HepG2 (cell line): Measurements from ENCODE around the gene SOAT1. TPM values are rescaled to one million over a fixed set of nuclear protein-coding genes. Genes with fewer than 3 reads are reported as not detected.

Source experiments
- AKNA ChIP-seq: sonication (generic); formaldehyde crosslinking; IDR thresholded peaks from 2 replicates; pipeline ENCODE4 v1.4.0; 2020; ENCODE audit warnings: missing genetic modification reagents, borderline replicate concordance
- CERS6 ChIP-seq: sonication (generic); formaldehyde crosslinking; IDR thresholded peaks from 2 replicates; pipeline ENCODE4 v1.5.0; 2020; ENCODE audit warnings: missing genetic modification reagents
- GTF3A ChIP-seq: sonication (generic); formaldehyde crosslinking; conservative IDR thresholded peaks from 2 replicates; pipeline ENCODE4 v1.4.0; 2020; ENCODE audit warnings: mild to moderate bottlenecking, missing genetic modification reagents
- MTA1 ChIP-seq: sonication (generic); formaldehyde crosslinking; IDR thresholded peaks from 2 replicates; pipeline ENCODE4 v1.4.0; 2020; ENCODE audit warnings: missing genetic modification reagents, mild to moderate bottlenecking, borderline replicate concordance
- PLRG1 ChIP-seq: fragments of 450-650 bp; conservative IDR thresholded peaks from 2 replicates; pipeline ENCODE4 v1.6.1; 2016
- PLSCR1 ChIP-seq: sonication (generic); formaldehyde crosslinking; IDR thresholded peaks from 2 replicates; pipeline ENCODE4 v1.5.0; 2020; ENCODE audit warnings: missing genetic modification reagents, mild to moderate bottlenecking, borderline replicate concordance
- RARA ChIP-seq: IDR thresholded peaks from 2 replicates; pipeline ENCODE4 v1.6.1; 2016; ENCODE audit warnings: missing genetic modification reagents, missing compliant biosample characterization
- SMAD1 ChIP-seq: sonication (generic); formaldehyde crosslinking; IDR thresholded peaks from 2 replicates; pipeline ENCODE4 v1.4.0; 2020; ENCODE audit warnings: missing genetic modification reagents, low read depth, mild to moderate bottlenecking, borderline replicate concordance
- TOPORS ChIP-seq: sonication (generic); formaldehyde crosslinking; IDR thresholded peaks from 2 replicates; pipeline ENCODE4 v1.8.0; 2023; ENCODE audit warnings: mild to moderate bottlenecking, missing genetic modification reagents
- ZFYVE20 ChIP-seq: sonication (generic); formaldehyde crosslinking; IDR thresholded peaks from 2 replicates; pipeline ENCODE4 v1.8.0; 2023; ENCODE audit warnings: low read depth, mild to moderate bottlenecking, moderate library complexity, missing genetic modification reagents, borderline replicate concordance
- ZNF367 ChIP-seq: sonication (generic); formaldehyde crosslinking; IDR thresholded peaks from 2 replicates; pipeline ENCODE4 v1.4.0; 2020; ENCODE audit warnings: missing genetic modification reagents, borderline replicate concordance
- ZNF549 ChIP-seq: sonication (generic); formaldehyde crosslinking; IDR thresholded peaks from 2 replicates; pipeline ENCODE4 v1.5.0; 2020; ENCODE audit warnings: missing genetic modification reagents
- ZNF839 ChIP-seq: sonication (generic); formaldehyde crosslinking; IDR thresholded peaks from 2 replicates; pipeline ENCODE4 v1.4.0; 2020; ENCODE audit warnings: missing genetic modification reagents, mild to moderate bottlenecking, borderline replicate concordance
- polyA plus RNA-seq, 8 experiments: library from polyadenylated mRNA; depleted of rRNA in 3 of 8; stranded (reverse) in 7 of 8; unstranded in 1 of 8; fragments of >200 nt; fragmentation: Illumina TruSeq in 4 of 8; extraction: Trizol in 4 of 8; gene quantifications; 2 replicates each; pipeline versions ENCODE4 v1.2.1 to v1.2.3, GENCODE V29; 2011 to 2016; ENCODE audit warnings: low read depth in 4 of 8, missing spikeins in 1 of 8, mixed read lengths in 1 of 8; ENCODE audit not compliant: insufficient read depth in 1 of 8
- total RNA-seq, 5 experiments: library from RNA; depleted of rRNA; stranded (reverse); fragments of >200 nt; fragmentation: Illumina TruSeq; extraction: Trizol; gene quantifications; 2 replicates each; pipeline ENCODE4 v1.2.3, GENCODE V29; 2016; ENCODE audit warnings: low read depth in 1 of 5
- TF ChIP-seq, protein P1 (sequence below): sonication (generic); formaldehyde crosslinking; IDR thresholded peaks from 2 replicates; pipeline ENCODE4 v1.4.0; 2020; ENCODE audit warnings: missing genetic modification reagents, borderline replicate concordance
- TF ChIP-seq, protein P2 (sequence below): sonication (generic); formaldehyde crosslinking; IDR thresholded peaks from 2 replicates; pipeline ENCODE4 v1.9.0; 2021; ENCODE audit warnings: missing genetic modification reagents, borderline replicate concordance

Gene SOAT1
- total and polyA plus RNA-seq, 2 of the 13 experiments (the other 11 are each of a cell fraction or from before 2014, with no cell fraction given) = 22.3 to 52.0 TPM

- TF ChIP-seq CERS6 (CRISPR knock-in tag) (no peak), TOPORS (no peak; the same call in 1 of the 2 replicates), MTA1 (peak; percentile 59; the same call in 1 of the 2 replicates), RARA (CRISPR knock-in tag) (no peak), ZNF839 (CRISPR knock-in tag) (no peak), ZNF367 (CRISPR knock-in tag) (no peak), PLSCR1 (CRISPR knock-in tag) (no peak), SMAD1 (CRISPR knock-in tag) (no peak), ZNF549 (CRISPR knock-in tag) (no peak), AKNA (no peak), ZFYVE20 (CRISPR knock-in tag) (no peak), PLRG1 (no peak), GTF3A (CRISPR knock-in tag) (no peak)
- TF ChIP-seq, protein P1, sequence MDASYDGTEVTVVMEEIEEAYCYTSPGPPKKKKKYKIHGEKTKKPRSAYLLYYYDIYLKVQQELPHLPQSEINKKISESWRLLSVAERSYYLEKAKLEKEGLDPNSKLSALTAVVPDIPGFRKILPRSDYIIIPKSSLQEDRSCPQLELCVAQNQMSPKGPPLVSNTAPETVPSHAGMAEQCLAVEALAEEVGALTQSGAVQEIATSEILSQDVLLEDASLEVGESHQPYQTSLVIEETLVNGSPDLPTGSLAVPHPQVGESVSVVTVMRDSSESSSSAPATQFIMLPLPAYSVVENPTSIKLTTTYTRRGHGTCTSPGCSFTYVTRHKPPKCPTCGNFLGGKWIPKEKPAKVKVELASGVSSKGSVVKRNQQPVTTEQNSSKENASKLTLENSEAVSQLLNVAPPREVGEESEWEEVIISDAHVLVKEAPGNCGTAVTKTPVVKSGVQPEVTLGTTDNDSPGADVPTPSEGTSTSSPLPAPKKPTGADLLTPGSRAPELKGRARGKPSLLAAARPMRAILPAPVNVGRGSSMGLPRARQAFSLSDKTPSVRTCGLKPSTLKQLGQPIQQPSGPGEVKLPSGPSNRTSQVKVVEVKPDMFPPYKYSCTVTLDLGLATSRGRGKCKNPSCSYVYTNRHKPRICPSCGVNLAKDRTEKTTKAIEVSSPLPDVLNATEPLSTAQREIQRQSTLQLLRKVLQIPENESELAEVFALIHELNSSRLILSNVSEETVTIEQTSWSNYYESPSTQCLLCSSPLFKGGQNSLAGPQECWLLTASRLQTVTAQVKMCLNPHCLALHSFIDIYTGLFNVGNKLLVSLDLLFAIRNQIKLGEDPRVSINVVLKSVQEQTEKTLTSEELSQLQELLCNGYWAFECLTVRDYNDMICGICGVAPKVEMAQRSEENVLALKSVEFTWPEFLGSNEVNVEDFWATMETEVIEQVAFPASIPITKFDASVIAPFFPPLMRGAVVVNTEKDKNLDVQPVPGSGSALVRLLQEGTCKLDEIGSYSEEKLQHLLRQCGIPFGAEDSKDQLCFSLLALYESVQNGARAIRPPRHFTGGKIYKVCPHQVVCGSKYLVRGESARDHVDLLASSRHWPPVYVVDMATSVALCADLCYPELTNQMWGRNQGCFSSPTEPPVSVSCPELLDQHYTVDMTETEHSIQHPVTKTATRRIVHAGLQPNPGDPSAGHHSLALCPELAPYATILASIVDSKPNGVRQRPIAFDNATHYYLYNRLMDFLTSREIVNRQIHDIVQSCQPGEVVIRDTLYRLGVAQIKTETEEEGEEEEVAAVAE (CRISPR knock-in tag) = no peak
- TF ChIP-seq, protein P2, sequence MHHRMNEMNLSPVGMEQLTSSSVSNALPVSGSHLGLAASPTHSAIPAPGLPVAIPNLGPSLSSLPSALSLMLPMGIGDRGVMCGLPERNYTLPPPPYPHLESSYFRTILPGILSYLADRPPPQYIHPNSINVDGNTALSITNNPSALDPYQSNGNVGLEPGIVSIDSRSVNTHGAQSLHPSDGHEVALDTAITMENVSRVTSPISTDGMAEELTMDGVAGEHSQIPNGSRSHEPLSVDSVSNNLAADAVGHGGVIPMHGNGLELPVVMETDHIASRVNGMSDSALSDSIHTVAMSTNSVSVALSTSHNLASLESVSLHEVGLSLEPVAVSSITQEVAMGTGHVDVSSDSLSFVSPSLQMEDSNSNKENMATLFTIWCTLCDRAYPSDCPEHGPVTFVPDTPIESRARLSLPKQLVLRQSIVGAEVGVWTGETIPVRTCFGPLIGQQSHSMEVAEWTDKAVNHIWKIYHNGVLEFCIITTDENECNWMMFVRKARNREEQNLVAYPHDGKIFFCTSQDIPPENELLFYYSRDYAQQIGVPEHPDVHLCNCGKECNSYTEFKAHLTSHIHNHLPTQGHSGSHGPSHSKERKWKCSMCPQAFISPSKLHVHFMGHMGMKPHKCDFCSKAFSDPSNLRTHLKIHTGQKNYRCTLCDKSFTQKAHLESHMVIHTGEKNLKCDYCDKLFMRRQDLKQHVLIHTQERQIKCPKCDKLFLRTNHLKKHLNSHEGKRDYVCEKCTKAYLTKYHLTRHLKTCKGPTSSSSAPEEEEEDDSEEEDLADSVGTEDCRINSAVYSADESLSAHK = no peak
Observed at GRCh38 chr1:179366093-179366800, 72.7 kb downstream of the SOAT1 start (continued).
